Measurements from ENCODE around the gene PPP2R2C.

Gene PPP2R2C

GRCh38 chr4:6389142-6389825 lies 83.1 kb downstream of the PPP2R2C start:
- in situ Hi-C loops (cut with MboI; ENCODE audit: low pct_unique_long_range_greater_than_20kb, low sequenced_read_pairs, unreplicated experiment) = no loop called here
- TF ChIP-seq CTCF (IDR thresholded peaks at IDR 0.05; ENCODE audit: extremely low read depth, insufficient read depth, missing control alignments) = no peak
- no peak for DNase-seq (ENCODE audit: low spot score)

GRCh38 chr4:6388713-6389112 lies 83.7 kb downstream of the PPP2R2C start:
- in situ Hi-C loops (cut with MboI; ENCODE audit: low pct_unique_long_range_greater_than_20kb, low sequenced_read_pairs, unreplicated experiment) = no loop called here
- DNase-seq (ENCODE audit: low spot score) = no peak
- TF ChIP-seq CTCF (IDR thresholded peaks at IDR 0.05; ENCODE audit: extremely low read depth, insufficient read depth, missing control alignments) = no peak

- TF ChIP-seq CTCF (IDR thresholded peaks at IDR 0.05; ENCODE audit: extremely low read depth, insufficient read depth, missing control alignments) = no peak
- DNase-seq (ENCODE audit: low spot score) = no peak
- in situ Hi-C loops (cut with MboI; ENCODE audit: low pct_unique_long_range_greater_than_20kb, low sequenced_read_pairs, unreplicated experiment) = no loop called here
Observed at GRCh38 chr4:6387946-6388345, 84.5 kb downstream of the PPP2R2C start.

GRCh38 chr4:6386091-6386490 lies 86.3 kb downstream of the PPP2R2C start:
- in situ Hi-C loops (cut with MboI; ENCODE audit: low pct_unique_long_range_greater_than_20kb, low sequenced_read_pairs, unreplicated experiment) = no loop called here
- TF ChIP-seq CTCF (IDR thresholded peaks at IDR 0.05; ENCODE audit: extremely low read depth, insufficient read depth, missing control alignments) = no peak
- DNase-seq (ENCODE audit: low spot score) = no peak

GRCh38 chr4:6385288-6385687 lies 87.1 kb downstream of the PPP2R2C start:
- DNase-seq (ENCODE audit: low spot score) = no peak
- in situ Hi-C loops (cut with MboI; ENCODE audit: low pct_unique_long_range_greater_than_20kb, low sequenced_read_pairs, unreplicated experiment) = no loop called here
- TF ChIP-seq CTCF (IDR thresholded peaks at IDR 0.05; ENCODE audit: extremely low read depth, insufficient read depth, missing control alignments) = no peak

- no peak for TF ChIP-seq CTCF (IDR thresholded peaks at IDR 0.05; ENCODE audit: extremely low read depth, insufficient read depth, missing control alignments)
- in situ Hi-C loops (cut with MboI; ENCODE audit: low pct_unique_long_range_greater_than_20kb, low sequenced_read_pairs, unreplicated experiment) = no loop called here
- no peak for DNase-seq (ENCODE audit: low spot score)
Observed at GRCh38 chr4:6384541-6384940, 87.9 kb downstream of the PPP2R2C start.

All from GM13977 (cell line).